Caco-2 (cell line): ENCODE results near the gene UFL1. TPM values are rescaled to one million over a fixed set of nuclear protein-coding genes. Genes with fewer than 3 reads are reported as not detected.
A peak's percentile ranks its signal among the peaks of the same experiment; 100 is the strongest.

Source experiments
- BruUV-seq: library from RNA; stranded (reverse); fragments of 400-500 nt; replicated peaks from 2 replicates; lab custom pipeline; 2021; lab: Mats Ljungman, UMichigan
- CTCF ChIA-PET: fragments of 300-600 bp; sonication (Branson Sonifier 250); formaldehyde crosslinking; loops from one replicate; lab custom pipeline; 2022; ENCODE audit warnings: antibody characterized with exemption; lab: Charles Lee
- POLR2A ChIA-PET: fragments of 300-600 bp; sonication (Branson Sonifier 250); formaldehyde crosslinking; loops from one replicate; lab custom pipeline; 2022; ENCODE audit warnings: antibody characterized with exemption; lab: Charles Lee
- DNase-seq, 2 experiments: peaks; one replicate each; pipeline versions ENCODE4 v3.0.0 to v3.0.0-alpha.2; 2020 to 2022
- H3K27me3 ChIP-seq: replicated peaks from 2 replicates; pipeline ENCODE4 v1.6.0; 2011; ENCODE audit warnings: low read length; ENCODE audit not compliant: control insufficient read depth, insufficient read depth
- H3K36me3 ChIP-seq: 2 replicates; pipeline ENCODE4 v1.5.1; 2011; ENCODE audit warnings: low read length; ENCODE audit not compliant: control insufficient read depth, insufficient read depth
- H3K4me1 ChIP-seq: fragments of 250-450 bp; sonication (Bioruptor Pico); 2 replicates; pipeline ENCODE4 v1.5.1; 2020; ENCODE audit warnings: mild to moderate bottlenecking
- H3K4me3 ChIP-seq: 2 replicates; pipeline ENCODE4 v1.5.1; 2011; ENCODE audit warnings: low read depth, mild to moderate bottlenecking, control low read depth, low read length
- H3K9me3 ChIP-seq: fragments of 250-450 bp; sonication (Bioruptor Pico); 2 replicates; pipeline ENCODE4 v1.5.1; 2020; ENCODE audit warnings: mild to moderate bottlenecking, moderate library complexity
- H3K27ac Mint-ChIP-seq: one replicate; pipeline ENCODE4 v1.8.0; 2022; ENCODE audit warnings: mixed read lengths; ENCODE audit not compliant: unreplicated experiment
- H3K27me3 Mint-ChIP-seq: one replicate; pipeline ENCODE4 v1.8.0; 2022; ENCODE audit warnings: mixed read lengths; ENCODE audit not compliant: insufficient read depth, unreplicated experiment
- H3K36me3 Mint-ChIP-seq: one replicate; pipeline ENCODE4 v1.8.0; 2022; ENCODE audit warnings: mild to moderate bottlenecking, mixed read lengths; ENCODE audit not compliant: insufficient read depth, unreplicated experiment
- H3K4me1 Mint-ChIP-seq: one replicate; pipeline ENCODE4 v1.8.0; 2022; ENCODE audit warnings: low read depth, mixed read lengths; ENCODE audit not compliant: unreplicated experiment
- H3K4me3 Mint-ChIP-seq: one replicate; pipeline ENCODE4 v1.8.0; 2022; ENCODE audit warnings: mild to moderate bottlenecking, moderate library complexity, mixed read lengths; ENCODE audit not compliant: unreplicated experiment
- H3K9me3 Mint-ChIP-seq: one replicate; pipeline ENCODE4 v1.8.0; 2022; ENCODE audit warnings: mixed read lengths; ENCODE audit not compliant: unreplicated experiment
- CTCF ChIP-seq, 2 experiments: fragments of 200-600 bp in 1 of 2; IDR thresholded peaks; 1 replicate in 1 of 2; 2 replicates in 1 of 2; pipeline versions ENCODE4 v1.5.1 to v1.8.0; 2011 to 2022; ENCODE audit warnings: antibody characterized with exemption in 1 of 2, control low read depth in 1 of 2, inconsistent platforms in 1 of 2, low read depth in 1 of 2, low read length in 1 of 2, mild to moderate bottlenecking in 1 of 2, moderate library complexity in 1 of 2; ENCODE audit not compliant: insufficient read depth in 1 of 2, severe bottlenecking in 1 of 2, unreplicated experiment in 1 of 2
- intact Hi-C: fragments of 100-400 bp; cut with micrococcal nuclease; formaldehyde crosslinking; loops from one replicate; pipeline ENCODE4 v1.10.0; 2022; ENCODE audit not compliant: unreplicated experiment
- total RNA-seq: library from RNA; stranded (reverse); gene quantifications from 2 replicates; pipeline ENCODE4 v1.2.3, GENCODE V29; 2022

The UFL1 gene
- total RNA-seq, 1 experiment from 2014 or later: 21.9 TPM

GRCh38 chr6:96505363-96505762 is 16.2 kb upstream of the UFL1 start:
- Histone ChIP-seq H3K4me1 (no peaks in the 10 kb centered on the region), H3K9me3 (no peaks in the 10 kb centered on the region), H3K36me3 (no peaks in the 10 kb centered on the region), H3K4me3 (no peak overlapping the region), H3K27me3 (no peaks in the 10 kb centered on the region)
- no peak for DNase-seq
- no peak overlapping the region for H3K27ac Mint-ChIP-seq
- no peak for TF ChIP-seq CTCF (IDR thresholded peaks at IDR 0.05; ENCODE audit: insufficient read depth in 1 of 2, low read depth in 1 of 2, low read length in 1 of 2, severe bottlenecking in 1 of 2, unreplicated experiment in 1 of 2)
- intact Hi-C loops: no loop called here
- BruUV-seq: no TSS peak
- POLR2A ChIA-PET: no interaction called here
- CTCF ChIA-PET: no interaction called here
- peaks cover 37% of the 10 kb centered on the region for H3K9me3 Mint-ChIP-seq
- H3K36me3 Mint-ChIP-seq: peaks cover 6% of the 10 kb centered on the region
- H3K4me3 Mint-ChIP-seq: no peak overlapping the region
- no peaks in the 10 kb centered on the region for H3K27me3 Mint-ChIP-seq
- no peaks in the 10 kb centered on the region for H3K4me1 Mint-ChIP-seq

- no TSS peak for BruUV-seq
- Histone ChIP-seq H3K4me1 (no peaks in the 10 kb centered on the region), H3K36me3 (no peaks in the 10 kb centered on the region), H3K4me3 (no peak overlapping the region), H3K9me3 (no peaks in the 10 kb centered on the region), H3K27me3 (no peaks in the 10 kb centered on the region)
- Mint-ChIP-seq H3K27ac (no peak overlapping the region), H3K4me1 (no peaks in the 10 kb centered on the region), H3K27me3 (no peaks in the 10 kb centered on the region), H3K4me3 (no peak overlapping the region), H3K9me3 (peaks cover 29% of the 10 kb centered on the region), H3K36me3 (peaks cover 7% of the 10 kb centered on the region)
- intact Hi-C loops: no loop called here
- DNase-seq: no peak
- no peak for TF ChIP-seq CTCF (IDR thresholded peaks at IDR 0.05; ENCODE audit: insufficient read depth in 1 of 2, low read depth in 1 of 2, low read length in 1 of 2, severe bottlenecking in 1 of 2, unreplicated experiment in 1 of 2)
- CTCF ChIA-PET: no interaction called here
- POLR2A ChIA-PET: no interaction called here
These were observed 12.3 kb upstream of the UFL1 start for GRCh38 chr6:96509281-96509680.

- intact Hi-C loops: loop anchor here (2.0 to 5.0 kb wide), 3 partner anchors 68 to 377 kb away; partner anchors contain the start of gene NDUFAF4
- no TSS peak for BruUV-seq
- Histone ChIP-seq H3K36me3 (no peaks in the 10 kb centered on the region; the same call in 1 of the 2 replicates), H3K4me1 (peaks cover 18% of the 10 kb centered on the region), H3K27me3 (no peaks in the 10 kb centered on the region), H3K4me3 (peak overlapping the region; percentile 85), H3K9me3 (no peaks in the 10 kb centered on the region)
- H3K27ac Mint-ChIP-seq: peak overlapping the region; percentile 99
- ChIA-PET CTCF (no interaction called here), POLR2A (no interaction called here)
- peaks cover 6% of the 10 kb centered on the region for H3K4me1 Mint-ChIP-seq
- H3K4me3 Mint-ChIP-seq: peak overlapping the region; percentile 93
- TF ChIP-seq CTCF (IDR thresholded peaks at IDR 0.05; ENCODE audit: insufficient read depth in 1 of 2, low read depth in 1 of 2, low read length in 1 of 2, severe bottlenecking in 1 of 2, unreplicated experiment in 1 of 2): no peak
- no peaks in the 10 kb centered on the region for H3K9me3 Mint-ChIP-seq
- H3K36me3 Mint-ChIP-seq: peaks cover 13% of the 10 kb centered on the region
- H3K27me3 Mint-ChIP-seq: no peaks in the 10 kb centered on the region
- peak; percentile 81 for DNase-seq
These were observed 1.2 kb upstream of the UFL1 start for GRCh38 chr6:96520171-96521115.
